NCI-H1436 (cell line): ENCODE data around the gene PDE6H.

ENCODE experiments used
- DNase-seq: peaks from one replicate; lab custom pipeline; 2025; lab: John Stamatoyannopoulos, UW

PDE6H gene

GRCh38 chr12:14951851-14952250, 21.0 kb upstream of the PDE6H start:
- DNase-seq, result no peak

DNA sequence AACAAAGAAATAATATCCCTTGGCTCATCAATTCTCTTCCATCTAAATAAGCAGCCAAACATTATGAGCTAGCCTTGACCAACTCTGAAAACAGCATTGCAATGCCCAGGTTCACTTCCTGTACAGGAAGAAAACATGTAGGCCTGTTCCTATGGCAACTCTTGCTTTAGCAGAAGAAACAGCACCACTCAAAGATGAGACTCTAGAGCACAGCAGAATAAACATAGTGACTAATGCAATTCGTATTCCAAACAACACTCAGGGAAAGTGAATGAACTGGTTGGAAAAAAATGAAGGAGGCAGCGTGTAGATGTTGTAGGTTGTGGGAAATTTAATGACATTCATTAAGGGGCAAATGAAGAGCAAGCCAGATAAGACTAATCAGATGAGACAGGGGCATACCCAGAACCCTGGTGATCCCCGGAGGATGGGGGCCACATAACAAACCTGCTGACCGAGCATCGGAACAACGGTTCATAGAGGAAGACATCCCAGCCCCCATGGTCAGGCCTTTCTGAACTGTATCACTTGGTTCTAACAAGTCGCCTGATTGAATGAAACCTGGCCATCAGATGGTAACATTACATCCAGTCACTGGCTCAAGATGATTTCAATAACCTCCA, 20.4 kb upstream of the PDE6H start:
- DNase-seq, result no peak

DNA sequence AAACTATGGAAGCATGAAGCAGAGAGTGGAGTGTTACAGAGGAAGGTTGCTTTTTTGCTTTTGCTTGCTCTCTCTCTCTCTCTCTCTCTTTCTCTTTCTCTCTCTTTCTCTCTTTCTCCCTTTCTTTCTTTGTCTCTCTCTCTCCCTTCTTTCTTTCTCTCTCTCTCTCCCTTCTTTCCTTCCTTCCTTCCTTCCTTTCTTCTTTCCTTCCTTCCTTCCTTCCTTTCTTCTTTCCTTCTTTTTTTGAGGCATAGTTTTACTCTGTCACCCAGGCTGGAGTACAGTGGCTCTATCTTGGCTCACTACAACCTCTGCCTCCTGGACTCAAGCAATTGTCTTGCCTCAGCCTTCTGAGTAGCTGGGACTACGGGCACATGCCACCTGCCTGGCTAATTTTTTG, 19.1 kb upstream of the PDE6H start:
- no peak for DNase-seq

DNA sequence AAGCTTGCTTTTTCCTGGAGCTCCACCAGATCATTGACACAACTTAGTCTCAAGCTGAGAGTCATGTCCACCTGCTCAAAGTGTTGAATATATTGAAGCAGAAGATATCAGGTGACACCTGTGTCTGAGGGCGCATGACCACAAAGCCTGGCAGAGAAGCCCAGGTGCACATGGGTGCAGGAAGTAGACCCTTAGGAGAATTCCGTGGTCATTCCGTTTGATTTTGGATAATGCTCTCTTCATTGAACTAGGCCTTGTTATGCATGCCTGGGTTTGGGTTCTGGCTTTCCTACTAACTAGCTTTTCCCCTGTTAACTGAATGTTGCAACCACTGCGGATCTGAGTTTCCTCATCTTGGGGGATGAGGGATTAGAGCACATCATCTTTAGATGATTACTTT, 18.6 kb upstream of the PDE6H start:
- no peak for DNase-seq

- DNase-seq, result no peak
These were observed 16.6 kb upstream of the PDE6H start for GRCh38 chr12:14956024-14956891.

DNA sequence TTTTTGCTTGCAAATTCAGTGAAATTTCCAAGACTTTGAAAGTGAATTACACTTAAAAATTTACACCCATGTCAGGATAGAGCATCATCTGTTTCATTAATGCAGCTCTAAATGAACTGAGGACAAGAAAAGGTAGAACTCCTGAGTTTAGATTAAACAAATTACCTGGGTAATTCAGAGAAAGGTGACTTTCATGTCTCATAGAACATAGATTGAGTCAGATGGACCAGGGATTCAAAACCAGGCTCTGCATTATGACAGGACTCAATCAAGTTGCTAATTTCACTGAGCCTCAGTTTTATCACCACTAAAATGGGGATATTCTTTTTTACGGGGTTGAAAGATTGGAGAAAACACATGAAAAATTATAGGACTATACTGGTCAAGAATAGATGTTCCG, 15.9 kb upstream of the PDE6H start:
- DNase-seq, result no peak

- no peak for DNase-seq
These were observed 15.2 kb upstream of the PDE6H start for GRCh38 chr12:14957551-14958168.

DNA sequence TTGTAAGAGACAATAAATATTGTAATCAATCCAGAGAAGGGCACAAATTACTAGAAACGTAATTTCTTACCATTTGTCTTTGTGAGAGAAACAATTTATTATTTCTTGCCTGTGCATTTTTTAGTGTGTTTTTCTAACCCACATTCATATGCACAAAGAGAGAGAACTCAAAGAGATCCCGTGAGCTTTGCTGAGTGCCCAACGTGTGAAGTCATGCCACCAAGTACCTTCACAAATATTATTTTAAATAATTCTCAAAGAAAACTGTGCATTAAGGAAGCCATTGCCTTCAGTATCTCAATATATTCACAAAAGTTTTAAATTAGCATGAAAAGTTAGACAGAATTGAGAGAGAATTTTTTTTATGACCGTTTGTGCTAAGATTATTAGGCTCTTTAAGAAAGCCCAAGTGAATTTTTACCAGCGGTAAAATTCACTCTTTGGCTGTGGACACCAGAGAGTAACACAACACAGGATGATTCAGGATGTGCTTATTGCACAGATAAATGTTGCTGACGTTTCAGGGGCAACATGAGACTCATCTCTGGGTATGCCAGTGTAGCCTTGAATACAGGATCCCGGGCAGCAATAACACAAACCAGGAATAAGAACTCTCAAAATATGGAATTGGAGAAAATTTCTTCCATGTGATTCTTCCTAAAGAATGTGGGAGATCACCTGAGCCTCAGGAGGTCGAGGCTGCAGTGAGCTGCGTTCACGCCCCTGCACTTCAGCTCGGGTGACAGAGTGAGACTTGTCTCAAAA, 14.3 kb upstream of the PDE6H start:
- DNase-seq, result no peak

DNA sequence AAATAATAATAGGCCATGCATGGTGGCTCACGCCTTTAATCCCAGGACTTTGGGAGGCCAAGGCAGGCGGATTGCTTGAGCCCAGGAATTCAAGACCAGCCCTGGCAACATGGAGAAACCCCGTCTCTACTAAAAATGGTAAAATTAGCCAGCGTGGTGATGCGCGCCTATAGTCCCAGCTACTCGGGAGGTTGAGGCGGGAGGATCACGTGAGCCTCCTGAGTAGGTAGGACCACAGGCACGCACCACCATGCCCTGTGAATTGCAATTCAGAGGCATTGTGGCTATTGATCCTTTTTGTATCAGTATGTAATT, 13.8 kb upstream of the PDE6H start:
- no peak for DNase-seq

DNA sequence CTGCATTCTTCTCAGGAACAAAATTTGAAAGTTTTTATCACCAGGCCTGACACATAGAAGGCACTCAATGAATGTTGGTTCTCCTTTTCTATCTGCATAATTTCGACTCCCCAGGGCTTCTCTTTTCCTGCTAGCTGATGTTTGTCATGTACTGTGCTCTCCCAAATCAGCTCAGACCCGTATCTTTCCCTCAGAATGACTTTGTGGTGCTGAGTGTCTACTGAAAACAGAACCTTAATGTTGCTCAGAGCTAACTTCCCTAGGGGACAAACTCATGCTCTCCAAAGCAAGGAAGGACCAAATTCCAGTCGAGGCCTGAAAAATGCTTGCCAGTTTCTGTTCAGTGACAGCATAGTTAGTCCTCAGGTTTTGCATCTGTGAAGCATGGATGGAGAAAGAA, 13.4 kb upstream of the PDE6H start:
- DNase-seq, result no peak

- DNase-seq, result no peak
These were observed 12.8 kb upstream of the PDE6H start for GRCh38 chr12:14959916-14960496.

GRCh38 chr12:14960548-14961465, 12.0 kb upstream of the PDE6H start:
- no peak for DNase-seq

DNA sequence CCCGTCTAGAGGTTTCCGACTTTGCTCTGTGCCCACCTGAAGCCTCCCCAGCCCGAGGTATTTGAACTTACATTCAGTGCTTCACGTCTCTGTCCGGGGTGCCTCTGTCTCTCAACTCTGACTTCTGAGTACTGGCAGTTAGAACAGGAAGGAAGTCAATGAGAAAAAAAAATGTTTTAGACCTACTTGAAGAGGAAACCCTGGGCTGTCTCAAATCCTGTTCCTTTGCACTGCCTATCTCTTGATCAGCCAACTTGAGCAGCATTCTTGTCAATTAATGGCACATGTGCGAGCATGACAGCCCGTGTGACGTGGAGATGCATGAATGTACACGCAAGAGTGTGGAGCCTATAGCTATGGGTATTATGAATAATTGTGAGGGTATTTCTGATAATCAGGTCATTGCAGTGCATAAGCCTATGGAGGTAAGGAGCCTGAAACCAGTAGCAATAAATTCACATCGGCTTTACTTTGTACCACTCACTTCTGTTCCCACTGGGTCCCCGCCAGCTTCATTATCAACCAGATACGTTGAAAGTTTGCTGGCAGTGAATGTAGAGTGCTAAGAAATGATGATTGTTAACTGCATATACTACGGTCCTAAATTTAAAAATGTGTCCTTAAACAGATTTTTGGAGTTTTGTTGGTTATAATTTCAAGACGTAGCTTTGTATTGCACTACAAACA, 11.2 kb upstream of the PDE6H start, which contains the start of gene ARHGDIB:
TSS of gene ARHGDIB (minus strand) at position 136 of the 687 bp plus-strand sequence. CDS start 10,889 bp downstream, outside the sequence.
- DNase-seq, result no peak

- no peak for DNase-seq
These were observed 10.7 kb upstream of the PDE6H start for GRCh38 chr12:14962153-14962539.

DNA sequence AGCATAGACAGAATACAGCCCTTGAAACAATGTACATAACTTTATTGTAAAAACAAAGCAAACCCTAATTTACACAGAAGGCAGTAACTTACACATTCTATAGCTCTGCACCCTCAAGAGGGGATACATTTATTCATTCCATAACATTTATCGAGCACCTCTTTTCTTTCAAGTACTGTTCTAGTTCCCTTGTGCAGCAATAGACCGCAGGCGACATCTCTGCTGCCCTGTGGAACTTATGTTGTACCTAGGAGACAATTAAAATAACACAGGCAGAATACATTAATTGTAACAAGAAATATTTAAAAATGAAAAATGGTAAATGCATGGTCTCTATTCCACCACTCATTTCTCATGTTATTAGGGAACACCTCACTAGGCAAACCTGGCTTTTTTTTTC, 10.0 kb upstream of the PDE6H start:
- no peak for DNase-seq

DNA sequence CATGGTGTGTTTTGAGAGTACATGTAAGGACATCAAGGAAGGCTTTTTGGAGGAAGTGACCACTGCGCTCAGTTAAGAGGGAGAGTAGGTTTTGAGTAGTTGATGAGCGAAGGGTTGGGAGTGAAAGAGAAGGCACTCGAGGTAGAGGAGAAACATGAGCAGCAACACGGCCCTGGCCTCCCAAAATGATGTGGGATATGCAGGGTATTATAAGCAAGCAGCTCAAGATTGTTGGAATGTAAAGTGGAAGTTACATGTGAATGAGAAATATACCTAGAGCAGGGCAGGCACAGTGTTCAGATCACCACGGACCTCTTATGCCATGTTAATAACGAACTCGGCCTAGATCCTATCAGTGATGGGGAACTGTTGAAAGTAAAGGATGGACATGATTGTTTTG, 9.3 kb upstream of the PDE6H start:
- DNase-seq, result no peak

- DNase-seq, result no peak
These were observed 8.4 kb upstream of the PDE6H start for GRCh38 chr12:14964406-14964805.

- DNase-seq, result no peak
These were observed 7.6 kb upstream of the PDE6H start for GRCh38 chr12:14965221-14965620.

DNA sequence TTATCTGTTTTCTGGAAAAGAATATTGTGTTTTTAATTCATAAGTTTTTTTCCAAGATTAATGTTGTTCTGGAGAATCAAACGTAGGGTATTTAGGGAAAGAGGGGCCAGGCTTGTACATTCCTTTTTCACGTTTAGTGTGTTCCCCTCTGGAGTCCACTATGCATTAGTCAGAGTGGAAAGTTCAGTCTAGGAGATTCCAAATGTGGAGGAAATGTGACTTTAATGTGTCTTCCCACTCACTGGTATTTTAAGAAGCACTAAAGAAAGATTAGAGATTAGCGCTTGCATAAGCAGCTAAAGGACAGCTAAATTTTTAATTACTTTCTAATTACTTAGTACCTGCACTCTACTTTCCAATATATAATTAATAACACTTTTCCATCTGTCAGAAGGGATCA, 4.4 kb upstream of the PDE6H start:
- no peak for DNase-seq

DNA sequence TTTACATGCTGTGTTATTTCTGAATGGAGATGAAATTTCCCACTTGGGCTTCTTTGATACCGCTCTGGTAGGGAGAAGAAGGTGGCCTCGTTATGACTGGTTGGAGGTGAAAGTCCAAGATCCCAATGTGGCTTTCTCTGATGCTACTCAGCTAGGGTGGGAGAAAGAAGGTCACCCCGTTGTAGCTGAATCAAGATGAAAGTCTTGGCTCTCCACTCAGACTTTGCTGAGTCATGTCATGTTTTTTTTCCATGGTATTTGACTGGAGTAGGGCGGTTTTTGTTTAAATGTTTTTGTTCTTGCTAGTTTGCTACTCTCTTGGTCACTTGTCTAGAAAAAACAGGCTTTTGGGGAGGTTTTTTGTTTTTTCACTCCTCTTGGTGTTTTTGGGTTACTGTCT, 2.4 kb upstream of the PDE6H start:
- DNase-seq, result no peak

DNA sequence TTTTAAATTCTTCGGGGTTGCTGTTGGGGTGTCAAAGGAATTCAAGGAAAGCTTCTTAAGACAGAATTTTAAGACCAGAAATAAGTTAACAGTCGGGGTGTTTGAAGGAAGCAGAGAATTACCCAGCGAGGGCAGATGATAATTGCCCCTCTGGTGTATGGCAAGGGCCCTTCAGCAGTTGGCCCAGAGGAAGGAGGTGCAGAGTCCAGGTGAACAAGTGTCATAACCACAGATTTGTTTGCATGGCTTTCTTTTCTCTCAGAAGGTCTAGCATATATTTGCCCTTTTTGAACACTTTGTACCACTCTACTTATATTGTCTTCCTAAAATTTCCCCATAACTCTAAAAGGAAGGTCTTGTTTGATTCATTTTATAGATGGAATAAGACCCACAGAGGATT, 1.8 kb downstream of the PDE6H start:
- no peak for DNase-seq
